ENCODE data around the gene RSPH9.
"Not testable (repeated sequence)": the region's sequence is repeated elsewhere in the genome, so short reads cannot be mapped to it uniquely, and the experiment has no call there.

Gene RSPH9

GRCh38 chr6:43687437-43688347 is 42.9 kb downstream of the RSPH9 start, which contains the start of gene MRPS18A:
MRPS18A (minus strand) TSS chr6:43687791; CDS start chr6:43687779, 12 bp downstream.
- DNase-seq (ENCODE audit: low spot score) = peak; percentile 77

- no peak for DNase-seq (ENCODE audit: low spot score)
These were observed 44.6 kb downstream of the RSPH9 start for GRCh38 chr6:43689421-43689820.

DNA sequence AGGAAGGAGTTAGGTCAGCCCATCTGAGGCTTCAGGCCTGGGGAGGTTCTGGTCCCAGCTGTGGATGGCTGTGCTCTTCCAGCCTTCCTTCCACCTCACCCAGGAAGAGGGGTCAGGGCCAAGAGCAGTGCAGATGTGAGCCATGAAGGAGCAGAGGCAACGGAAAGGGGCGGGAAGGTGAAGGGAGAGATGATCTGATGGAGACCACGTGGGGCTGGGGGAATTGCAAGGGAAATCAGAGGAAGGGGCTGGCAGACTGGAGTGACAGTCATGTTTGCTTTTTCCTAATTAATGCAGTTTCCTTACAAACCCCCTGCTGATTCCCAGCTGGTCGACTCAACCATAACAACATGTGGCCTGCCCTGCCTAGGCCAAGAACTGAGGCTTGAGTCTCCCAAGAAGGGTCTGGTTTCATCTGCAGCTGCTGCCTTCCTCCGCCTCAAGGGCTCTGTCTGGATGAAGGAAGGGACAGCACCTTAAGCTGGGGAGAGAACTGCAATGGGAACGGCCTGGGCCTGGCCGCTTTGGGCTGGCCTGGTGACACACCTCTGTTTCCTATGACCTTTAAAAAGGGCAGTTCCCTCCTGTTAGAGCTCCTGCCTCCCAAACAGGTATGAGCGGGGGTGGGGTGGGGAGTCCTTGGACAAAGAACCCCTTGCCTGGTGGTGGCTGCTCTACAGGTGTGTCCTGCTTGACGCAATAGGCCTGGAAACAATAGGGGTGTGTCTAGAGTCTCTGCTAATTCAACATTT is 50.6 kb downstream of the RSPH9 start:
- no peak for DNase-seq (ENCODE audit: low spot score)

GRCh38 chr6:43695967-43696291 is 51.1 kb downstream of the RSPH9 start:
- no peak for DNase-seq (ENCODE audit: low spot score)

DNA sequence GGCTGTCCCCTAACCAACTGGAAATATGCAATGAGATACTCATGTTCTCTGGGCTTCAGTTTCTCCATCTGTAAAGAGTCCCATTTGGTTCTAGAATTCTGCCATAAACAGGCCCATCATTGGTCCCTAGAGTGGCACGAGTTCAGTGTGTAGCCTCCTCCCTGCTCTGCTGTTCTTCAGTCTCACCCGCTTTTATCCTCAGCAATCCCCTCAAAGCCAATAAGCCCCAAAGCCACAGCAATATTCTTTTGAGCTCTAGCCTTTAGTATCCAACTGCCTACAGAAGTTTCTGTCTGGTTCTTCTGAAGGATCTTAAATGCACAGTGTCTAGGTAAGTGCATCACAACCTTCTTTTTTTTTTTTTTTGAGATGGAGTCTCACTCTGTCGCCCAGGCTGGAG is 52.6 kb downstream of the RSPH9 start:
- no peak for DNase-seq (ENCODE audit: low spot score)

- no peak for DNase-seq (ENCODE audit: low spot score)
These were observed 53.9 kb downstream of the RSPH9 start for GRCh38 chr6:43698584-43699349.

DNA sequence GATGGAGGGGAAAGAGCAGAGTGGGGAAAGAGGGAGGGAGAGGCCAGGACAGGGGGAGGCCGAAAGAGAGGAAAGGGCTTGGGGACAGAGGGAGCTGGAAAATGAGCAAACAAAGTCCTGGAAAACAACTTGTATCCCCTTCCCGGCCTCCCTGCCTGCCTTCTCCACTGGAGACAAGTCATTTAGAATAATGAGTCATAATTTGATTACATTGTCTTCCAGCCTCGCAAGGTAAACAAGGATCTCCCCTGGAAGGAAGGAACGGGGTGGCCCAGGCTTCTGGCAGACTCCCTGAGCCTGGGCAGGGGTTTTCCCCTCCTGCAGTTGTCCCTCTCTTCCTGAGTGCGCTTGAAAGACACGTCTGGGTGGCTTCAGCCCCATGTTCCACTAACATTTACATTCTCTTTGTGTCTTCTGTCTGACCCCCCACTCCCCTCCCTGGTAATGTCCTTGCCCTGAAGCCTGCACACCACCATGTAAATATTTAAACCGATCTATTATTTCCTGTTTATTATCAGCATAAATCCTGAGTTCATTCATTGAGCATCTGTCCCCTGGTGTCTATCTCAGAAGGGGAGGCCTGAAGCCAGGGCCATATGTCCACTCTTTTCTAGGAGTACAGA is 54.8 kb downstream of the RSPH9 start:
- no peak for DNase-seq (ENCODE audit: low spot score)

- not testable (repeated sequence) for DNase-seq (ENCODE audit: low spot score)
These were observed 56.2 kb downstream of the RSPH9 start for GRCh38 chr6:43700939-43701560.

GRCh38 chr6:43702171-43702533 is 57.3 kb downstream of the RSPH9 start:
- no peak for DNase-seq (ENCODE audit: low spot score)

GRCh38 chr6:43702534-43703440 is 58.0 kb downstream of the RSPH9 start:
- no peak for DNase-seq (ENCODE audit: low spot score)

GRCh38 chr6:43703512-43704429 is 58.9 kb downstream of the RSPH9 start:
- no peak for DNase-seq (ENCODE audit: low spot score)

GRCh38 chr6:43705996-43706395 is 61.2 kb downstream of the RSPH9 start:
- no peak for DNase-seq (ENCODE audit: low spot score)

DNA sequence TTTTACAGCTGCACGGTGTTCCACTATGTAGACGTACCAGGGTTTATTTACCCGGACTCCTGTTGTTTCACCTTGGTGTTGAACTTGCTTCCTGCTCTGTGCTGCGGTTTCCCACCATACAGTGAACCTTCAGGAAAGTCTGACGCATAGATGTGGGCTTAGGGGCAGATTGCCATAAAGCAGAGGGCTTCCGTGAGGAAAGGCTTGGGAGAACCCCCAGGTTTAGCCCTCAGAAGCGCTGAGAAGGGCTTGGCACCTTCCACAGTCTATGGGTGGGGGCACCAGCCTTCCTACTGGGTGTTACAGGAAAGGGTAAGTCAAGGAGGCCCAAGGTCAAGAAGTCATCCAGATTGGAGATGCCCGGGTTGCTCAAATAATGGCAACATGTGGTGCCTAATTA is 62.0 kb downstream of the RSPH9 start:
- DNase-seq (ENCODE audit: low spot score) = no peak

- DNase-seq (ENCODE audit: low spot score) = no peak
These were observed 62.4 kb downstream of the RSPH9 start for GRCh38 chr6:43707269-43707668.

GRCh38 chr6:43707767-43708166 is 62.9 kb downstream of the RSPH9 start:
- DNase-seq (ENCODE audit: low spot score) = no peak

GRCh38 chr6:43708860-43709653 is 64.2 kb downstream of the RSPH9 start:
- no peak for DNase-seq (ENCODE audit: low spot score)

- DNase-seq (ENCODE audit: low spot score) = no peak
These were observed 64.9 kb downstream of the RSPH9 start for GRCh38 chr6:43709654-43710303.

GRCh38 chr6:43710576-43710975 is 65.7 kb downstream of the RSPH9 start:
- no peak for DNase-seq (ENCODE audit: low spot score)

Measured in CD4-positive, alpha-beta T cell treated with Interleukin-2 at 100 ng/mL for 4 hours (primary cell).